Kidney (tissue), 14 donors: ENCODE measurements around the gene MYLK. TPM values are rescaled to one million over a fixed set of nuclear protein-coding genes. Genes with fewer than 3 reads are reported as not detected.
"Not testable (repeated sequence)": the region's sequence is repeated elsewhere in the genome, so short reads cannot be mapped to it uniquely, and the experiment has no call there.

Experiments
- DNase-seq, 5 donors: peaks; one replicate each; pipeline ENCODE4 v3.0.0-alpha.2; 2013 to 2020
- FAIRE-seq: peaks from 2 replicates; lab custom pipeline; 2012; peaks lifted over from hg19 to GRCh38; lab: Jason Lieb, UNC
- H3K27ac ChIP-seq, 2 donors: one replicate each; pipeline ENCODE4 v1.7.0; 2013; ENCODE audit warnings: low read depth in 2 of 2, low read length in 2 of 2, inconsistent platforms in 1 of 2
- H3K27me3 ChIP-seq: one replicate; pipeline ENCODE4 v1.7.1; 2013; ENCODE audit warnings: low read length, inconsistent platforms; ENCODE audit not compliant: control insufficient read depth, insufficient read depth
- H3K36me3 ChIP-seq, 3 donors: one replicate each; pipeline versions ENCODE4 v1.7.0 to v1.7.1; 2013; ENCODE audit warnings: low read length in 3 of 3, control low read depth in 1 of 3, inconsistent platforms in 1 of 3; ENCODE audit not compliant: insufficient read depth in 3 of 3, control insufficient read depth in 2 of 3
- H3K4me1 ChIP-seq, 3 donors: one replicate each; pipeline versions ENCODE4 v1.7.0 to v1.7.1; 2013; ENCODE audit warnings: low read length in 3 of 3, inconsistent platforms in 1 of 3, low read depth in 1 of 3; ENCODE audit not compliant: control insufficient read depth in 2 of 3, insufficient read depth in 2 of 3
- H3K4me3 ChIP-seq, 3 donors: one replicate each; pipeline versions ENCODE4 v1.7.0 to v1.8.1; 2013; ENCODE audit warnings: low read length in 3 of 3, control low read depth in 1 of 3, inconsistent platforms in 1 of 3
- H3K9ac ChIP-seq, 3 donors: one replicate each; pipeline versions ENCODE4 v1.7.0 to v1.7.1; 2013; ENCODE audit warnings: low read length in 3 of 3, control low read depth in 1 of 3, inconsistent platforms in 1 of 3
- H3K9me3 ChIP-seq, 3 donors: one replicate each; pipeline versions ENCODE4 v1.7.0 to v1.7.1; 2013; ENCODE audit warnings: low read length in 3 of 3, control low read depth in 1 of 3, inconsistent platforms in 1 of 3; ENCODE audit not compliant: control insufficient read depth in 2 of 3, insufficient read depth in 1 of 3
- intact Hi-C: fragments of 100-400 bp; cut with DNase I; formaldehyde crosslinking; loops from one replicate; pipeline ENCODE4 v1.11.1; 2022
- polyA plus RNA-seq: library from polyadenylated mRNA; stranded (reverse); fragments of 350-450 nt; fragmentation: Illumina TruSeq; extraction: RNeasy Lipid Tissue Mini Kit (QIAGEN cat#74804); gene quantifications from one replicate; pipeline ENCODE4 v1.2.3, GENCODE V29; 2014; ENCODE audit warnings: low read depth, low replicate concordance; ENCODE audit not compliant: insufficient read depth
- total RNA-seq: library from RNA; stranded (reverse); fragmentation: NEBNext Ultra II Directional; extraction: Animal tissue kit (Norgen Biotek cat#: 25700); gene quantifications from one replicate; pipeline ENCODE4 v1.2.1, GENCODE V29; 2021
- TF ChIP-seq, protein P1 (sequence below): IDR thresholded peaks from 3 replicates; pipeline ENCODE4 v1.5.1; 2012; ENCODE audit warnings: mild to moderate bottlenecking, moderate library complexity, borderline replicate concordance; ENCODE audit not compliant: insufficient read depth; ENCODE audit errors: extremely low read depth
- donor health status: control.
- donor health status: control.
- donor health status: control.
- donor health status: control.
- donor health status: control.
- donor health status: DM: yes; HTN: yes; CAD: no.
- donor health status: Normal renal cell carcinoma (clear cell type).

MYLK gene
- total and polyA plus RNA-seq, 2 donors from 2014 or later = 25.3 to 164 TPM

DNA sequence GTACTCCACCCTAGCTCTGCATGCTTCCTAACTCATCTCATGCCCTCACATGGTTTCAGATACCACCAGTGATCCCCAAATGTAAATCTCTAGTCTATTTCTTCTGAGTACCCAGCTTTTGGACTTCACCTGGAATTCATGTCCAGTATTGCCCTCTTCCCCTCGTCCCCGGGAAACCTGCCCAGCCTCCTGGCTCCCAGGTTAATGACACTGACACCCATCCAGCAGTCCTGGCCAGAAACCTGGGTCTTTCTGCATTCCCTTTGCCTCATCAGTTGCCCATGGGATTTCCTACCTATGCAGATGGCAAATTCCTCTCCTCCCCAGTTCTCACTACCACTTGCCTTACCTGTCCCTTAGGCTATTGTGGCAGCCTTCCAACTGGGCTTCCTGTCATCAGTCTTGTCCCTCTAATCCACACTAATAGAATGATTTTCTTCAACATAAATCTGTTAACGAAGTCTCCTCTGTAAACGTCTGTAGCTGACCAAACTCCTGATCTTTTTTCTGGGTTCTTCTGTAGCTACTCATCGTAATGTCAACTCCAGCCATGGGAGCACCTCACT is 15.3 kb upstream of the MYLK start:
- intact Hi-C loops = no loop called here
- no peaks in the 10 kb centered on the region for H3K36me3 ChIP-seq
- no peaks in the 10 kb centered on the region for H3K27me3 ChIP-seq
- no peaks in the 10 kb centered on the region for H3K9me3 ChIP-seq
- H3K27ac ChIP-seq = no peak overlapping the region
- DNase-seq (no peak), FAIRE-seq (no peak)
- H3K4me1 ChIP-seq = no peaks in the 10 kb centered on the region
- H3K9ac ChIP-seq = no peak overlapping the region
- TF ChIP-seq, protein P1, sequence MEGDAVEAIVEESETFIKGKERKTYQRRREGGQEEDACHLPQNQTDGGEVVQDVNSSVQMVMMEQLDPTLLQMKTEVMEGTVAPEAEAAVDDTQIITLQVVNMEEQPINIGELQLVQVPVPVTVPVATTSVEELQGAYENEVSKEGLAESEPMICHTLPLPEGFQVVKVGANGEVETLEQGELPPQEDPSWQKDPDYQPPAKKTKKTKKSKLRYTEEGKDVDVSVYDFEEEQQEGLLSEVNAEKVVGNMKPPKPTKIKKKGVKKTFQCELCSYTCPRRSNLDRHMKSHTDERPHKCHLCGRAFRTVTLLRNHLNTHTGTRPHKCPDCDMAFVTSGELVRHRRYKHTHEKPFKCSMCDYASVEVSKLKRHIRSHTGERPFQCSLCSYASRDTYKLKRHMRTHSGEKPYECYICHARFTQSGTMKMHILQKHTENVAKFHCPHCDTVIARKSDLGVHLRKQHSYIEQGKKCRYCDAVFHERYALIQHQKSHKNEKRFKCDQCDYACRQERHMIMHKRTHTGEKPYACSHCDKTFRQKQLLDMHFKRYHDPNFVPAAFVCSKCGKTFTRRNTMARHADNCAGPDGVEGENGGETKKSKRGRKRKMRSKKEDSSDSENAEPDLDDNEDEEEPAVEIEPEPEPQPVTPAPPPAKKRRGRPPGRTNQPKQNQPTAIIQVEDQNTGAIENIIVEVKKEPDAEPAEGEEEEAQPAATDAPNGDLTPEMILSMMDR = no peak
- no peak overlapping the region for H3K4me3 ChIP-seq

DNA sequence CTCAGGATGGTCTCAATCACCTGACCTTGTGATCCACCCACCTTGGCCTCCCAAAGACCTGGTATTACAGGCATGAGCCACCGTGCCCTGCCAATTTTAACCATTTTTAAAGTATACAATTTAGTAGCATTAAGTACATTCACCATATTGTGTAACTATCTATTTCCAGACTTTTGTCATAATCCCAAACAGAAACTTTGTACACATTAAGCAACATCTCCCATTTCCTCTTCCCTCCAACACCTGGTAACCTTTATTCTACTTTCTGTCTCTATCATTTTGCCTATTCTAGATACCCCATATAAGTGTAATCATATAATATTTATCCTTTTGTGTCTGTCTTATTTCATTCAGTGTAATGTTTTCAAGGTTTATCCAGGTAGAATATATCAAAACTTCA is 8.9 kb upstream of the MYLK start:
- no peaks in the 10 kb centered on the region for H3K36me3 ChIP-seq
- no peak overlapping the region for H3K9ac ChIP-seq
- no peak overlapping the region for H3K4me3 ChIP-seq
- TF ChIP-seq, protein P1 = no peak
- intact Hi-C loops = no loop called here
- H3K9me3 ChIP-seq = peaks cover 0 to 11% (median 0%) of the 10 kb centered on the region in 3 donors
- H3K4me1 ChIP-seq = no peaks in the 10 kb centered on the region
- H3K27ac ChIP-seq = no peak overlapping the region
- FAIRE-seq (no peak), DNase-seq (no peak)
- H3K27me3 ChIP-seq = no peaks in the 10 kb centered on the region

DNA sequence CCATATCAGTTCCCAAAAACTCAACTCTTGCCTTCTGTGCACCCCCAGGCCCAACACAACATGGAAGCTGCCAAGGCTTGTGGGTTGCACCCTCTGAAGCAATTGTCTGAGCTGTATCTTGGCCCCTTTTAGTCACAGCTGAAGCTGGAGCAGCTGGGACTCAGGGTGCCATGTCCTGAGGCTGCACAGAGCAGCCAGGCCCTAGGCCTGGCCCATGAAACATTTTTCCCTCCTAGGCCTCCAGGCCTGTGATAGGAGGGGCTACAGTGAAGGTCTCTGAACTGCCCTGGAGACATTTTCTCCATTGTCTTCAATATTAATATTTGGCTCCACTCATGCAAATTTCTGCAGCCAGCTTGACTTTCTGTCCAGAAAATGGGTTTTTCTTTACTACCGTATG is 8.1 kb upstream of the MYLK start:
- Histone ChIP-seq H3K9me3 (peaks cover 0 to 11% (median 0%) of the 10 kb centered on the region in 3 donors), H3K36me3 (no peaks in the 10 kb centered on the region), H3K27me3 (no peaks in the 10 kb centered on the region), H3K4me3 (no peak overlapping the region), H3K27ac (no peak overlapping the region), H3K9ac (no peak overlapping the region), H3K4me1 (no peaks in the 10 kb centered on the region)
- DNase-seq = no peak
- FAIRE-seq = no peak
- TF ChIP-seq, protein P1 = no peak
- intact Hi-C loops = no loop called here

DNA sequence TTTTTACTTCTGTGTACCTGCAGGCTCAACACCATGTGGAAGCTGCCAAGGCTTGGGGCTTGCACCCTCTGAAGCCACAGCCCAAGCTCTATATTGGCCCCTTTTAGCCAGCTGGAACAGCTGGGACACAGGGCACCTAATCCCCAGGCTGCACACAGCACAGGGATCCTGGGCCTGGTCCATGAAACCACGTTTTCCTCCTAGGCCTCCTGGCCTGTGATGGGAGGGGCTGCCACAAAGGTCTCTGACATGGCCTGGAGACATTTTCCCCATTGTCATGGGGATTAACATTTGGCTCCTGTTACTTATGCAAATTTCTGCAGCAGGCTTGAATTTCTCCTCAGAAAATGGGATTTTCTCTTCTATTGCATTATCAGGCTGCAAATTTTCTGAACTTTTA is 6.9 kb upstream of the MYLK start:
- H3K4me1 ChIP-seq, H3K27me3 ChIP-seq, intact Hi-C loops, H3K36me3 ChIP-seq, H3K9ac ChIP-seq, DNase-seq, H3K27ac ChIP-seq, H3K4me3 ChIP-seq, FAIRE-seq: not testable (repeated sequence)
- peaks cover 0 to 11% (median 0%) of the 10 kb centered on the region in 3 donors for H3K9me3 ChIP-seq

DNA sequence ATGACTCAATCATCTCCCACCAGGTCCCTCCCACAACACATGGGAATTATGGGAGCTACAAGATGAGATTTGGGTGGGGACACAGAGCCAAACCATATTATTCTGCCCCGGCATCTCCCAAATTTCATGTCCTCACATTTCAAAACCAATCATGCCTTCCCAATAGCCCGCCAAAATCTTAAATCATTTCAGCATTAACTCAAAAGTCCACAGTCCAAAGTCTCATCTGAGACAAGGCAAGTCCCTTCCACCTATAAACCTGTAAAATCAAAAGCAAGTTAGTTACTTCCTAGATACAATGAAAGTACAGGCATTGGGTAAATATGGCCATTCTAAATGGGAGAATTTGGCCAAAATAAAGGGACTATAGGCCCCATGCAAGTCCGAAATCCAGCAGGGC is 6.0 kb upstream of the MYLK start:
- H3K27me3 ChIP-seq, H3K4me3 ChIP-seq, H3K27ac ChIP-seq, H3K4me1 ChIP-seq, H3K9ac ChIP-seq, intact Hi-C loops, FAIRE-seq, DNase-seq, H3K36me3 ChIP-seq: not testable (repeated sequence)
- peaks cover 0 to 11% (median 0%) of the 10 kb centered on the region in 3 donors for H3K9me3 ChIP-seq
